Right renal pelvis (tissue), 4 donors: Measurements from ENCODE around the gene SATB2. TPM values are rescaled to one million over a fixed set of nuclear protein-coding genes. Genes with fewer than 3 reads are reported as not detected.

Source experiments
- DNase-seq, 4 donors: peaks; one replicate each; pipeline ENCODE4 v3.0.0-alpha.2; 2013; ENCODE audit warnings: low read depth in 4 of 4, low spot score in 3 of 4, missing footprints in 1 of 4
- polyA plus RNA-seq, 4 donors: library from polyadenylated mRNA; unstranded; fragments of 120-200 nt; gene quantifications; one replicate each; pipeline ENCODE4 v1.2.1, GENCODE V29; 2013; ENCODE audit not compliant: insufficient read length in 4 of 4

Gene SATB2
- polyA plus RNA-seq, 4 donors, result 13.0 to 18.4 (median 15.1) TPM

- DNase-seq, result no peak
Observed at GRCh38 chr2:199455210-199455544, 2.6 kb downstream of the SATB2 start.

- DNase-seq, result no peak
Observed at GRCh38 chr2:199452991-199453379, 4.8 kb downstream of the SATB2 start.

- DNase-seq, result no peak
Observed at GRCh38 chr2:199452260-199452990, 5.3 kb downstream of the SATB2 start.

- no peak for DNase-seq
Observed at GRCh38 chr2:199449956-199450355, 7.8 kb downstream of the SATB2 start.

- no peak for DNase-seq
Observed at GRCh38 chr2:199449455-199449854, 8.3 kb downstream of the SATB2 start.

GRCh38 chr2:199446996-199447576 is 10.7 kb downstream of the SATB2 start:
- DNase-seq, result no peak

GRCh38 chr2:199444749-199445148 is 13.0 kb downstream of the SATB2 start:
- no peak for DNase-seq

- no peak for DNase-seq
Observed at GRCh38 chr2:199443589-199444130, 14.1 kb downstream of the SATB2 start.

- no peak for DNase-seq
Observed at GRCh38 chr2:199442173-199442572, 15.6 kb downstream of the SATB2 start.

- DNase-seq, result no peak
Observed at GRCh38 chr2:199441759-199442158, 16.0 kb downstream of the SATB2 start.

- DNase-seq, result no peak
Observed at GRCh38 chr2:199440118-199440517, 17.6 kb downstream of the SATB2 start.

GRCh38 chr2:199439542-199439941 is 18.2 kb downstream of the SATB2 start:
- no peak for DNase-seq

GRCh38 chr2:199439066-199439465 is 18.7 kb downstream of the SATB2 start:
- DNase-seq, result no peak

GRCh38 chr2:199434555-199434954 is 23.2 kb downstream of the SATB2 start:
- DNase-seq, result no peak

GRCh38 chr2:199433204-199433832 is 24.4 kb downstream of the SATB2 start:
- DNase-seq, result no peak

GRCh38 chr2:199431746-199432213 is 26.0 kb downstream of the SATB2 start:
- no peak for DNase-seq

- no peak for DNase-seq
Observed at GRCh38 chr2:199430214-199430613, 27.5 kb downstream of the SATB2 start.

- DNase-seq, result no peak
Observed at GRCh38 chr2:199428291-199428690, 29.4 kb downstream of the SATB2 start.

- DNase-seq, result no peak
Observed at GRCh38 chr2:199424160-199424559, 33.6 kb downstream of the SATB2 start.

GRCh38 chr2:199419428-199419827 is 38.3 kb downstream of the SATB2 start:
- no peak for DNase-seq

- DNase-seq, result no peak
Observed at GRCh38 chr2:199414465-199414864, 43.3 kb downstream of the SATB2 start.

GRCh38 chr2:199414001-199414400 is 43.7 kb downstream of the SATB2 start:
- DNase-seq, result no peak
